GM18498 (cell line): Measurements from ENCODE around the gene ENO4.

ENCODE experiments used
- ATAC-seq: cut with Tn5 transposase; IDR thresholded peaks from one replicate; pipeline ENCODE4 v1.9.1; 2021; ENCODE audit warnings: mild to moderate bottlenecking, moderate library complexity; ENCODE audit not compliant: unreplicated experiment

ENO4 gene

DNA sequence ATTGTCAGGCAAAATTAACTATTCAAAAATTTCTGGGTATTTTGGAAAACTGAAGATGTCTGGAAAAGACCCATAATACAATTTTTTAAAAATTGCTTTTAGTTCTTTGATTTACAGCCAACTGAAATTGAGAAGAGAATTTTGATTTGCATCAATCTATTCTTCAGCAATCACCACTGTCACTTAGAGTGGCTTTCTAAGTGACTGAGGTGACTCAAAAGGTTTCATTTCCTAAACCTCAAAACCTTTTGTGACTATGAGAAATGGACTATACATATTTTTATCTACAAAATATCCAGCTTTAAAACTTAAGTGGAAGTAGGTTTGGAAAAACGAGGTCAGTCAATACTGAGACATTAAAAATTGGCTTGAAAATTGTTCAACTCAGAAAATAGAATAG is 60.0 kb downstream of the ENO4 start:
- no peak for ATAC-seq

DNA sequence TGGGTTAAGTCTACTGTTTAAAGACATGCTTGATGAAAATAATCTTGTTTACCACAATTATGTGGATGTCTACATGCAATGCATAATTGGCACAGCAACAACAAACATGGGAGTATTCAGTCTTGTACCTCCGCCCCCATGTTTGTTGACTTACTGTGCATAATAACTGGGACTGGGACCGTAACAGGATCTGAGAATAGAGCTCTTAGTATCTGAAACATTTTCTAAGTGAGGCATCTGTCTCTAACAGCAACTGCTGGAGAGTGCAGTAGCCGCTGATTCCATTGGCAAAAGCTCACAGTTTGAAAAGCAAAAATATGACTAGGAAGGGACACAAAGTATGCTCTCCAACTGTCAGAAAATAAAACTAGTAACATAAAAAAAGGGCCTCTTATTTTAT is 61.6 kb downstream of the ENO4 start:
- no peak for ATAC-seq

DNA sequence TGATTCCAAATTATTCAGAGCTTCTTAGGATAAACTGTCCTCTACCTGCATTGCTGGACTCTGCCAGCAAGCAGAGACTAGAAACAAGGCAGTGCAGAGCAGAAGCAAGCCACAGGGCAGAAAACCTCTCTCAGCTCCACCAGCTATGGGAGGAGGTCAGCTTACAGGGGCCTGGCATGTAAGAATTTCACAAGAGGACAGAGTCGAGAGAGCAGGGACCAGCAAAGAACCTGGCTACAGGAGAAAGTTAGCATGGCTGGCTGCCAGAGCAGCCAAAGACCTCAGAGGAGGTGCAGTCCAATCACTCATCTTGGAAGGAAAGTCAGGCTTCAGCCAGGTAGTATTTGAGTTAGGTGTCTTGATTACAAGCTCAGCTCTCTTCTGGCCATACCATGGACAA is 62.9 kb downstream of the ENO4 start:
- no peak for ATAC-seq

DNA sequence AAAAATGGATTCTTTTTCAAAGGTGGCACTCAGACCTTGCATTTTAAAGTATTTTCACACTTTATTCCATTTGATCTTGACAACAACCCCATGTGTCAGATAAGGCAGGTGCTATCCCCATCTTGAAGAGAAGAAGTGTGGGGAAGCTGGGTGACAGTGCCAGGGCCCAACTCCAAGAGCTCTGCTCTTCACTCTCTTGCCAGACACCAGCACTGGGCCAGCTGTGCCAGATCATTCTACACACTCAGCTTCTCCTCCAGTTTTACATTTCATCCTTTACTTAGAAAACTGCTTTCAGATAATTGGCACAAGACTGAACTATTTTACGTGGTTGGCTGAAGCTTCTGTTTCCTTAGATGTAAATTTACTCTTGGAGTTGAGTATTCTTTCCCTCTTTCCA is 64.4 kb downstream of the ENO4 start:
- ATAC-seq = no peak

DNA sequence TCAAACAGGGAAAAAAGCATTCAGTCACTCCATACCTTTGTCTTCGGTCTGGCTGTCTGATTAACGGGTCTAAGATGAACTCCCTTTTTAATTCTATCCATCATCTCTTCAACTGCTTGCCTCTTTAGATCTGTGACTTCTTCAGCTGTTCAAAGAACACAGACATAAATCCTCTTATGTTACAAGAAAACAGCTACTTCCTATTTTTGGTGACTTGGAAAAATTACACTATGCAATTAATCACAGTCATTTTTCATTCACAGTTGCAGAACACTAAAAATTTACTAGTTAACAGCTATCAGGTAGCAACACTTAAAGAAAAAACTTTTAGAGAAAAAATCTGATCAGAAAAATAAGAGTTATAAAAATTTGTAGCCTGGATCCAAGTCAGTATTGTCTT is 66.0 kb downstream of the ENO4 start:
- ATAC-seq = no peak

DNA sequence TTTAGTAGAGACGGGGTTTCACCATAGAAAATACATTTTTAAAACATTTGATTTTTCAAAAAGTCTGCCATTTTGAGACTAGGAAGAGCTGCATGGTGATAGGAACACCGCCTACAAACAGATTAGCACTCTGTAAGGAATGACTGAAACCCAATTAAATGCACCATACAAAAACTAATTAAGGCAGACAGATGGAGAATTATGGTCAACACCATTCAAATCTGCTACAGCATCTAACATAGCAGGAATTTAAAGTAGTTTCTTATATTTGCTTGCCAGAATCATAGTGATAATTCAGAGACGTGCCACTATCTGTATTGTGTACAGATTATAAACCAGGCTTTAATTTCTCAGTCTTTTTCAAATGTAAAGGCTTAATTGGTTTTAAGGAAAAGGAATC is 68.2 kb downstream of the ENO4 start:
- ATAC-seq = no peak

DNA sequence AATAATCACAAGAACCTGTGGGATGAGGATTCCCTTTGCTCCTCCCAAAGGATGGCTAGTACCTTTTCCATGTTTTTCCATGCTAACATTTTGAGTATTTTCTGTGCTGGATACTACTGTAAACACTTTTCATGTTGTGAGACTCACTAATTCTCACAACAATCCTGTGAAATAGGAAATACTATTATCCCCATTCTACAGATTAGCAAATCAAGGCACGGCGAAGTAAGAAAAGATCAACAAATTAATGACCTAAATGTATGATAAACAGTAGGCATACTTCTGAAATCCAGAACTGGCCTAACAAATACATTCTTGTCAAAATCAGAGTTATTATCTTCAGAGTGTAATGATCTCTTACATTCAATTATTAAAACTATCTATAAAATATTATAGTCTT is 69.3 kb downstream of the ENO4 start:
- ATAC-seq = no peak

DNA sequence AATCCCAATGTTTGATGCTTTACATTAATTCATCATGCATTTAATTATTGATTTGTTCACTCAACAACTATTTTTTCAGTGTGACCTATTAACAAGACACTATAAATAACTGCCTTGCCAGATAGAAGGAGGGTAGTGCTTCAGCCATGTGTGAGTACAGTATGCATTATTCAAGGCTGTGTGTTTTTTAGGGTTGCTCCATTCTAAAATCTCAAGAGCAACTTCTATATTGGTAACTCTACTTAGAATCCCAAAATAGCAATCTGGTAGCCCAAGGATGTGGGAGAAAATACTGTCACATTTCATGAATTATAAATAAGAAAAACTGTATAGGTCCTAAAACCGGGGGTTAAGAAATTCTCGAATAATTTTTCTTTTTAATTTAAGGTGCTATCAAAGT is 69.9 kb downstream of the ENO4 start:
- ATAC-seq = no peak

DNA sequence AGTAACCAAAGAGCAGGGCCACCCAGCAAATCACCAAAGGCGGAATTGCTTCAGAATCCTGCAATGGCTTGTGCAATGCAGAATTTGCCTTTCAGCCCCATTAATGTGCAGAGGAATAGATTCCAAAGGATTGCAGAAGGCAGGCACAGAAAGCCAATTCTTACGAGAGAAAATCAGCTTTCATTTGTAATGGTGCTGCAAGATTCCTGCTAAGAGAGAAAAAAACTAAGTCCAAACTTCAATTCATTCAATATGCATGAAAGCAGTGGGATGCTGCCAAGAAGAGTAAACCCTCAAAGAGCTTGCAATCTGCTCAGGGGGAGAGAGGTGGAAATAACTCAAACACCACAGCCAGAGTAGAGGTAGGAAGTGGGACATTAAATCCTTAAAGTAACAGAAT is 70.4 kb downstream of the ENO4 start:
- ATAC-seq = no peak

DNA sequence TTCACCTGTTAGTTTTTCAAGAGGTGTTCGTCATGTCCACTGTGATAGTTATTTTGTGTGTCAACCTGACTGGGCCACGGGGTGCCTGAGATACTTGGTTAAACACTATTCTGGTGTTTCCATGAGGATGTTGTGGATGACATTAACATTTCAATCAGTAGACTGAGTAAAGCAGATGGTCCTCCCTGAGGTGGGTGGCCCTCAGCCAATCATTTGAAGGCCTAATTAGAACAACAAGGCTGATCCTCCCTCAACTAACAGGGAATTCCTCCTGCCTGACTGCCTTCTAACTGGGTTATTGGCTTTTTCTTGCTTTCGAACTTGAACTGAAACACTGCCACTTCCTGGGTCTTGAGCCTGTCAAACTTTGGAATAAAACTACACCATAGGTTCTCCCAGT is 75.8 kb downstream of the ENO4 start:
- no peak for ATAC-seq

DNA sequence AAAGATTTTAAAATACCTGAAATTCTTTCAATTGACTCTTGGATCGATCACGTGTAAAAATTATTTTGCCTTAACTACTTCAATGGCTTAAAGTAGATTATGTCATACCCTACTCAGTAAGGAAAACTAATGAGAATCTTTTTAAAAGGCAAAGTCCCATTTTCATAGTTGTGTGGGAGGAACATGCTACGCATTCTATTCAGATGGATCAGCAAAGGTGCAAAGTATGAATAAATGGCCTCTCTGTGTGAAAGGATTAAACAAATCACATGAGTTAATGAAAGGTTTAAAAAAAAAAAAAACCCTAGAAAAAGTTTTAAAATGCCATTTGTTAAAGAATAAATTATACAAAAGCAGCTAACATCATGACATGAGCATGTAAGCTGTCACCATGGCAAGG is 77.1 kb downstream of the ENO4 start:
- ATAC-seq = no peak

DNA sequence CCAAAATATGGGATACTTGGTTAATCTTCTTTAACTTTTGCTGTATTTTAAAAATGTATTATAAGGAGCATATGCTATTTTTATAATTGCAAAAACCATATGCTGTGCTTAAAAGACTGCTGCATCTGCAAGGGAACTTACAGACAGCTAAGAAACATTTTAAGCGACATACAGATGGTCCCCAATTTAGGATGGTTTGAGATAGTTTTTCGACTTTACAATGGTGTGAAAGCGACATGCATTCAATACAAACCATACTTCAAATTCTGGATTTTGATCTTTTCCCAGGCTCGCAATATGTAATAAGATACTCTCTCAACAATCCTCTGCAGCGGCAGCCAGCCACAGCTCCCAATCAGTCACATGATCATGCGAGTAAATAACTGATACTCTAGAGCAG is 82.5 kb downstream of the ENO4 start:
- no peak for ATAC-seq
